ENCODE measurements around the gene SOAT2. TPM values are rescaled to one million over a fixed set of nuclear protein-coding genes. Genes with fewer than 3 reads are reported as not detected.

SOAT2 gene, protein sequence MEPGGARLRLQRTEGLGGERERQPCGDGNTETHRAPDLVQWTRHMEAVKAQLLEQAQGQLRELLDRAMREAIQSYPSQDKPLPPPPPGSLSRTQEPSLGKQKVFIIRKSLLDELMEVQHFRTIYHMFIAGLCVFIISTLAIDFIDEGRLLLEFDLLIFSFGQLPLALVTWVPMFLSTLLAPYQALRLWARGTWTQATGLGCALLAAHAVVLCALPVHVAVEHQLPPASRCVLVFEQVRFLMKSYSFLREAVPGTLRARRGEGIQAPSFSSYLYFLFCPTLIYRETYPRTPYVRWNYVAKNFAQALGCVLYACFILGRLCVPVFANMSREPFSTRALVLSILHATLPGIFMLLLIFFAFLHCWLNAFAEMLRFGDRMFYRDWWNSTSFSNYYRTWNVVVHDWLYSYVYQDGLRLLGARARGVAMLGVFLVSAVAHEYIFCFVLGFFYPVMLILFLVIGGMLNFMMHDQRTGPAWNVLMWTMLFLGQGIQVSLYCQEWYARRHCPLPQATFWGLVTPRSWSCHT
- 0.07 TPM in 1 of 2 replicates, not detected in the other for total RNA-seq

DNA sequence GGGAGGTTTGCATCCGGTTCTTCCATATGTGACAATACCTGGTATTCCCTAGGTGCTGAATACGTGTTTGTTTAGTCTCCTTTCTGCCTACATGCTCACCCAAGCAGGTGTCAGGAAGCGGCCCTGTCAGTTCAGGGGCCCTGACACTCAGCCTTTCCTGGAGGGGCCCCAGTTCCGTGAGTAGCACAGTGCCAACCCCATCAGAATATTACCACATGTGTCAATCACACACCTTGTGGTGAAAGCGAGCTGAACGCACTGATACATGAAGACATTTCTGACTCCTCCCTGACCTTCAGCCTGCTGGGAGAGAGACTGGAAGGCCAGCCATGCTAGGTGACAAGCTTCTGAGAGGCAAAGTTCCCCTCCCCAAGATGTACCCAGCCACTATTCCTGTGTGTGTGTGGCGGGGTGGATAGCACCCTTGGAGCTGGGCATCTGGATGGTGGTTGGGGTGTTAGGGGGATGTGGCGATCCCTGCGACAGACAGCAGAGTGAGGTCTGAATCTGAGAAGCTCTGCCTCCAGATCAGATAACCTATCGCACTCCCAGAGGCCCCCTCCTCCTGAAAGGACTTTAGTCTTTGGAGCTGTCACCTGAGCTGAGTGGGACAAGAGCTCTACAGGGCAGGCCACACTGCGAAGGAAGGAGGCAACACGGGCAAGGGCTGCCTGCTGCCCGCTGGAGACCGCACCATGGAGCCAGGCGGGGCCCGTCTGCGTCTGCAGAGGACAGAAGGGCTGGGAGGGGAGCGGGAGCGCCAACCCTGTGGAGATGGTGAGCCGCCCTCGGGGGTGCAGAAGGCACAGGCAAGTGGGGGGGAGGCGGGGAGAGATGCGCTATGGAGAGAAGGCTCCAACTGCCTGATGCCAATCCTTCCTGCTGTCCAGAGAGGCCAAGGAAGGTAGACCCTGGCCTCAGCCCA lies at the start of gene SOAT2:
TSS of gene SOAT2 (plus strand) at position 604 of the 925 bp plus-strand sequence. CDS start at position 696, 92 bp downstream.

DNA sequence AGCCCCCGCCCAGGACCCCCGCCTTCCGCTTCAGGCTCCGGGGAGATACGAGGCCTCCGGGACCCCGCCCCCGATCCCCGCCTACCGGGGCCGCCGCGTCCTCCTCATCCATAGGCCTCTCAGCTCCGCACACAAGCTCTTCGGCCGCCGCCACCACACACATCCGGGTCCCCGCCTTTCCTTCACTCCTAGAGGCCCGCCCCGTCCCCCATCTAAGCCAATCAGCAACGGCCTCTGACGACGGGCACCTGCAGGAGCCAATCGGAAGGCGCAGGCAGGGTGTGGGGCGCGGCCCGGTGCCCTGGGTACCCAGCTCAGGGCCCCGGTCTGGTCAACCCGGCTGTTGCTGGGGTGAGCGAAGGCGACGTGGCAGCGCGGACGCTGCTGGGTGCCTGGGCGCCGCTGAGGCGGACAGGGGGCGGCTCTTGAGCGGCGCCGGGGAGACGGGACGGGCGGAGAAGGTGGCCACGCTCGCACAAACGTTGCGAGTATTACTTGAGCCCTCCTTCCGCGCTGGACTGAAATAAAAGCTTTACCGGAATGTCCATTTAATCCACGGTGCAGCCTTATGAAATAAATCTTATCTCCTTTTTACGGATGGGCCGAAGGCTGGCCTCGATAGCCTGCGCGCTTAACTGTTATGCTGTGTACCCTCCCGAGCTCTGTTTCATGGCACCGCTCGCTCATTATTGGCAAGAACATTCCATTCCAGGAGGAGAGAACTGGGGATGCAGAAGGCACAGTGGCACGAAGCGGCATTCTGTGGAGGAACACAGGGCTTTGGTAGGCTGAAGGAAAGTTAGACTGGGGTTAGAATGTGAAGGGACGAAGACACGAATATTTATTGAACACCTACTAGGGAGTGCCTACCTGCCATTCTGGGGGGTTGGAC lies 23.8 kb upstream of the SOAT2 start, which contains the start of gene SPRYD3:
TSS of gene SPRYD3 (minus strand) at position 165 of the 892 bp plus-strand sequence. CDS start at position 108, 57 bp downstream.

DNA sequence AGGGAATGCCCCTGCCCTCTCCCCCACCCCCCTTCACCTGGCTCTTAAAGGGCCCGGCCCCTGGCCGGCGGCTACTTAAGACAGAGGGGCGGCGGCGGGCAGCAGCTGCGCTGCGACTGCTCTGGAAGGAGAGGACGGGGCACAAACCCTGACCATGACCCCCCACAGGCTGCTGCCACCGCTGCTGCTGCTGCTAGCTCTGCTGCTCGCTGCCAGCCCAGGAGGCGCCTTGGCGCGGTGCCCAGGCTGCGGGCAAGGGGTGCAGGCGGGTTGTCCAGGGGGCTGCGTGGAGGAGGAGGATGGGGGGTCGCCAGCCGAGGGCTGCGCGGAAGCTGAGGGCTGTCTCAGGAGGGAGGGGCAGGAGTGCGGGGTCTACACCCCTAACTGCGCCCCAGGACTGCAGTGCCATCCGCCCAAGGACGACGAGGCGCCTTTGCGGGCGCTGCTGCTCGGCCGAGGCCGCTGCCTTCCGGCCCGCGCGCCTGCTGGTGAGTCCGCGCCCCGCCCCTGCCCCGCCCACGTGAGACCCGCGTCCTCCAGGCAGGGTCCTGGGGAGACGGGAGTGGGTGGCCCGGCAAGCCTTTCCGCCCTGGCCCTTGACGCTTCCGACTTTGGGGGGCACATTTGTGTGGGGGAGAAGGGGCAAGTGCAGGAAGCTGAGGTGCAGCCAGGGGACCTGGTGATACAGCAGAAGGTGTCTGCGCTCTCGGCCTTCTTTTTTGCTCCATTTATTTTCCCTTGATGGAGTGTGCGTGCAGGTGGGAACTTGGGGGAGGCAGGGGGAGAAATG lies 5.5 kb upstream of the SOAT2 start, which contains the start of gene IGFBP6:
TSS of gene IGFBP6 (plus strand) at position 104 of the 790 bp plus-strand sequence. CDS start at position 155, 51 bp downstream.

Other genes starting within 250 kb of the SOAT2 start
- 425 and 493 TPM in 2 replicates for gene KRT8, start 198.4 kb upstream of the SOAT2 start, total RNA-seq
- 519 and 566 TPM in 2 replicates for gene KRT18, start 154.4 kb upstream of the SOAT2 start, total RNA-seq
- 419 and 438 TPM in 2 replicates for gene EIF4B, start 97.0 kb upstream of the SOAT2 start, total RNA-seq
- gene TNS2, start 53.4 kb upstream of the SOAT2 start, total RNA-seq, result 12.1 and 21.1 TPM in 2 replicates
- gene SPRYD3, start 24.1 kb upstream of the SOAT2 start, total RNA-seq, result 26.0 and 31.0 TPM in 2 replicates
- gene IGFBP6, start 5.8 kb upstream of the SOAT2 start, total RNA-seq, result 256 and 257 TPM in 2 replicates
- 4.1 and 5.5 TPM in 2 replicates for gene ZNF740, start 77.2 kb downstream of the SOAT2 start, total RNA-seq
- 5.3 and 13.3 TPM in 2 replicates for gene CSAD, start 77.4 kb downstream of the SOAT2 start, total RNA-seq
- gene ITGB7, start 103.8 kb downstream of the SOAT2 start, total RNA-seq, result 4.7 and 5.2 TPM in 2 replicates
- 84.2 and 108 TPM in 2 replicates for gene RARG, start 128.7 kb downstream of the SOAT2 start, total RNA-seq
- gene ESPL1, start 164.8 kb downstream of the SOAT2 start, total RNA-seq, result 9.4 and 12.3 TPM in 2 replicates
- 359 and 451 TPM in 2 replicates for gene PFDN5, start 192.1 kb downstream of the SOAT2 start, total RNA-seq
- 45.6 and 46.0 TPM in 2 replicates for gene MYG1, start 196.2 kb downstream of the SOAT2 start, total RNA-seq
- gene AAAS, start 218.1 kb downstream of the SOAT2 start, total RNA-seq, result 81.3 and 86.2 TPM in 2 replicates
- not detected in 2 replicates for gene SP7, start 232.9 kb downstream of the SOAT2 start, total RNA-seq

Data from airway epithelial cell (primary cell).